ENCODE data around the gene BTNL8. TPM values are rescaled to one million over a fixed set of nuclear protein-coding genes. Genes with fewer than 3 reads are reported as not detected.
A peak's percentile ranks its signal among the peaks of the same experiment; 100 is the strongest.

The BTNL8 gene
- total RNA-seq, 2 experiments from 2014 or later: not detected

DNA sequence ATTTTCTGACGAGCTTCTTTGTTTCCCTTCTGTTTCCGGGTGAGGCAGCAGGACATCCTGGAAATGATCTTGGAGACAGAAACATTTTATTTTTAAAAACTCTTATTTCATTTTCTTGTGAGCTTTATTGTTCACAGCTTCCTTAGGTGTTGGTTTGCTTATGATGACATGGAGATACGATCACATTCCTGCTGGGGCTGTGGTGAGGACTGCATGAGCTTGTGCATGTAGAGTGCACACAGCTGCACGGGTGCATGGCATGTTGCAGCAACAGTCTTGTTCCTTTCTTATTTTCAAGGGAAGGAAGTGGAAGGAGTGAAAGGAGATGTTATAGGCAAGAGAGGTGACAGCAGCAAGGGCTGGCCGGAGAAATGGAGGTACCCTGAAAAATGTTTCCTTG, 1.2 kb downstream of the BTNL8 start:
- Mint-ChIP-seq H3K36me3 (ENCODE audit: low read depth) (no peaks in the 10 kb centered on the region), H3K4me3 (no peak overlapping the region), H3K27me3 (no peaks in the 10 kb centered on the region), H3K9me3 (peaks cover 2% of the 10 kb centered on the region), H3K27ac (no peak overlapping the region), H3K4me1 (ENCODE audit: low read depth) (no peaks in the 10 kb centered on the region)
- DNase-seq: no peak
- ATAC-seq: no peak
- POLR2A ChIA-PET: no interaction called here
- intact Hi-C loops (cut with micrococcal nuclease): no loop called here
- CTCF ChIA-PET: no interaction called here
- TF ChIP-seq, protein P1, sequence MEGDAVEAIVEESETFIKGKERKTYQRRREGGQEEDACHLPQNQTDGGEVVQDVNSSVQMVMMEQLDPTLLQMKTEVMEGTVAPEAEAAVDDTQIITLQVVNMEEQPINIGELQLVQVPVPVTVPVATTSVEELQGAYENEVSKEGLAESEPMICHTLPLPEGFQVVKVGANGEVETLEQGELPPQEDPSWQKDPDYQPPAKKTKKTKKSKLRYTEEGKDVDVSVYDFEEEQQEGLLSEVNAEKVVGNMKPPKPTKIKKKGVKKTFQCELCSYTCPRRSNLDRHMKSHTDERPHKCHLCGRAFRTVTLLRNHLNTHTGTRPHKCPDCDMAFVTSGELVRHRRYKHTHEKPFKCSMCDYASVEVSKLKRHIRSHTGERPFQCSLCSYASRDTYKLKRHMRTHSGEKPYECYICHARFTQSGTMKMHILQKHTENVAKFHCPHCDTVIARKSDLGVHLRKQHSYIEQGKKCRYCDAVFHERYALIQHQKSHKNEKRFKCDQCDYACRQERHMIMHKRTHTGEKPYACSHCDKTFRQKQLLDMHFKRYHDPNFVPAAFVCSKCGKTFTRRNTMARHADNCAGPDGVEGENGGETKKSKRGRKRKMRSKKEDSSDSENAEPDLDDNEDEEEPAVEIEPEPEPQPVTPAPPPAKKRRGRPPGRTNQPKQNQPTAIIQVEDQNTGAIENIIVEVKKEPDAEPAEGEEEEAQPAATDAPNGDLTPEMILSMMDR (IDR thresholded peaks at IDR 0.05): no peak

DNA sequence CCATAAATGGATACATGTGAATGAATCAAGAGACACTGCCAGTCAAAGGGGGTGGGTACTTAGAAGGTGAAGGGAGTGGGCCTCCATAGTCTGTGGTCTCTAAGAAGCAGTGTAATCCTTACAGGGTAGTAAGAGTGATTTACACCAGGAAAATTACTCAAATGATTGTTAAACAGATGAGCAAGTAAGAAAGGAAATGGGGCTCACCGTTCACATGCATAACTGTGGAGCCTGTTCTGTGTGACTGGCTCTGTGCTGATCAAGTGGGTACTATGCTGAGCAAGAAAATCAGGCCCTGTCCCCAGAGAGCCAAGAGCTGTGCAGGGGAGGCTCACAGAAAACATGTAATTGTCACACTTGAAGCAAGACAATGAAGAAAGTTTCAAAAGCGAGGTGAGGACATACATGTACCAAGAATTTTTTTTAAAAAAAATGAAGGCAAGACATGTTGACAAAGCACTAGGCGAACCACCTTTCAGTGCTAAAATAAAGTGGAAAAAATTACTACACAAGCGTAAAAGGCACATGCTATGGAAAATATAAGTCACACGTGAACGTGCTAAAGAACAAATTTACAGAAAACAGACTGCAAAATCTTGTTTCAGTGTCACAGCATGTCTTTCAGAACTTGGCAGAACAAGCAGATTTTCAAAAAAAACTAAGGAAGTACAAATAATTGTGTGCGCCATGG, 2.5 kb downstream of the BTNL8 start:
- no peaks in the 10 kb centered on the region for H3K4me1 Mint-ChIP-seq (ENCODE audit: low read depth)
- no peaks in the 10 kb centered on the region for H3K27me3 Mint-ChIP-seq
- H3K4me3 Mint-ChIP-seq: no peak overlapping the region
- POLR2A ChIA-PET: no interaction called here
- DNase-seq: no peak
- H3K36me3 Mint-ChIP-seq (ENCODE audit: low read depth): no peaks in the 10 kb centered on the region
- H3K9me3 Mint-ChIP-seq: no peaks in the 10 kb centered on the region
- ATAC-seq: peak; percentile 49
- peak overlapping the region; percentile 46 for H3K27ac Mint-ChIP-seq
- TF ChIP-seq, protein P1 (IDR thresholded peaks at IDR 0.05): no peak
- CTCF ChIA-PET: no interaction called here
- intact Hi-C loops (cut with micrococcal nuclease): no loop called here

DNA sequence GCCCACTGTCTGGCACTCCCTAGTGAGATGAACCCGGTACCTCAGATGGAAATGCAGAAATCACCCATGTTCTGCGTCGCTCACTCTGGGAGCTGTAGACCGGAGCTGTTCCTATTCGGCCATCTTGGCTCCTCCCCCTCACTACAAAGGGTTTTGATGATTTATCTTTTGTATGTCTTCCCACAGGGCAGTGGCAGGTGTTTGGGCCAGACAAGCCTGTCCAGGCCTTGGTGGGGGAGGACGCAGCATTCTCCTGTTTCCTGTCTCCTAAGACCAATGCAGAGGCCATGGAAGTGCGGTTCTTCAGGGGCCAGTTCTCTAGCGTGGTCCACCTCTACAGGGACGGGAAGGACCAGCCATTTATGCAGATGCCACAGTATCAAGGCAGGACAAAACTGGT, 9.4 kb downstream of the BTNL8 start:
- Mint-ChIP-seq H3K4me3 (no peak overlapping the region), H3K27ac (no peak overlapping the region), H3K4me1 (ENCODE audit: low read depth) (peaks cover 4% of the 10 kb centered on the region), H3K36me3 (ENCODE audit: low read depth) (no peaks in the 10 kb centered on the region), H3K27me3 (peaks cover 18% of the 10 kb centered on the region), H3K9me3 (no peaks in the 10 kb centered on the region)
- ChIA-PET CTCF (no interaction called here), POLR2A (no interaction called here)
- intact Hi-C loops (cut with micrococcal nuclease): no loop called here
- ATAC-seq (no peak), DNase-seq (no peak)
- TF ChIP-seq, protein P1 (IDR thresholded peaks at IDR 0.05): no peak

DNA sequence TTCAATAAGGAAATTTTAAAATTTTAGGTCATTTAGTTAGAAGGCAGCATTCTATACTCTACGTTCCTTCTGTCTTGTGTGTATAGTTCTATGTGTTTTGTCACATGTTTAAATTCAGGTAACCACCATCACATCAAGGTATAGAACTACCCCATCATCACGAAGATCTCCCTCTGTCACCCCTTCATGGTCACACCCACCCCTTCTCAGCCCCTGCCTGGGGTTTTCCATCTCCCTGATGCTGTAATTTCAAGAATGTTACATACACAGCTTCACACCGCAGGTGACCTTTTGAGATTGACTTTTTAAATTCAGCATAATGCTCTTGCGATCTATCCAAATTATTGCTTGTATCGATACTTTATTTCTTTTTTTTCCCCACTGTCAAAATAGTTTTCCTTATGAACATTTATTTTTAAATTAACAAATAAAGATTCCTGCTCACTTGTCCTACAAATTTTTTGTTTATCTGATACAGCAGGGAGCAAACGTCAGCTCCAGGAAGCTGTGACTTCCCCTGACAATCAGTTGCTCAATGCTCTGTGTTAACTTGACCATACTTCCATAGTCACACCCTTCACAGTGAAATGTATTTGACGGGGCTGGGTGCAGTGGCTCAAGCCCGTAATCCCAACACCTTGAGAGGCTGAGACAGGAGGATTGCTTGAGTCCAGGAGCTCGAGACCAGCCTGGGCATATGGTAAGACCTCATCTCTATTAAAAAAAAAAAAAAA, 10.2 kb downstream of the BTNL8 start:
- intact Hi-C loops (cut with micrococcal nuclease): no loop called here
- ChIA-PET POLR2A (interaction anchor here (0.7 kb wide), 1 partner anchor 33 kb away, joined by 3 read pairs; no protein-coding TSS in a partner anchor), CTCF (no interaction called here)
- Mint-ChIP-seq H3K9me3 (no peaks in the 10 kb centered on the region), H3K4me3 (no peak overlapping the region), H3K27me3 (peaks cover 19% of the 10 kb centered on the region), H3K36me3 (ENCODE audit: low read depth) (no peaks in the 10 kb centered on the region), H3K27ac (peak overlapping the region; percentile 55), H3K4me1 (ENCODE audit: low read depth) (peaks cover 4% of the 10 kb centered on the region)
- DNase-seq: peak; percentile 43
- TF ChIP-seq, protein P1 (IDR thresholded peaks at IDR 0.05): no peak
- ATAC-seq: peak; percentile 82

DNA sequence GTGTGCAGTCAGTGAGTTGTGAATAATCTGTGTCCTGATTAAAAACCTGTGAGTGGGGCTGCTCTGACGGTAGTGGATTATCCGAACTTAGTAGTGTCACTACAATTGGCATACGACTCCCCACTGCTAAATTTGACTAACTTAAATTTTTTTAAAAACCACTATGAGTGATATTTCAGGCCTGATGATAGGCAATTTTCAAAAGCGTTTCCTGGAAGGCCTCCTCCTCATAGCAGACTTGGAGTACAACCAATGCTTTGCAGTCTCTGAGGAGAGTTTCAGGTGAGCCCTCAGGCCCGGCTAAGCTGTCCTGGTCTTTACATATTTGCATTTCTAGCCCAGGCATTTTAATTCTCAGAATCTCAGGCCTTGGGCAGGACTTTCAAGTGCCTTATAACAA, 10.8 kb downstream of the BTNL8 start:
- H3K36me3 Mint-ChIP-seq (ENCODE audit: low read depth): no peaks in the 10 kb centered on the region
- H3K27ac Mint-ChIP-seq: no peak overlapping the region
- no peak overlapping the region for H3K4me3 Mint-ChIP-seq
- no peak for DNase-seq
- H3K4me1 Mint-ChIP-seq (ENCODE audit: low read depth): peaks cover 4% of the 10 kb centered on the region
- no peak for ATAC-seq
- H3K27me3 Mint-ChIP-seq: peaks cover 19% of the 10 kb centered on the region
- H3K9me3 Mint-ChIP-seq: no peaks in the 10 kb centered on the region
- ChIA-PET CTCF (no interaction called here), POLR2A (interaction anchor here (0.7 kb wide), 1 partner anchor 33 kb away, joined by 3 read pairs; no protein-coding TSS in a partner anchor)
- intact Hi-C loops (cut with micrococcal nuclease): no loop called here
- TF ChIP-seq, protein P1 (IDR thresholded peaks at IDR 0.05): no peak

Measured in activated CD8-positive, alpha-beta T cell treated with anti-CD3 and anti-CD28 coated beads for 36 hours (primary cell).